Upper lobe of right lung (tissue), 1 donor: Measurements from ENCODE around the gene TMBIM1. TPM values are rescaled to one million over a fixed set of nuclear protein-coding genes. Genes with fewer than 3 reads are reported as not detected.
"Not testable (repeated sequence)": the region's sequence is repeated elsewhere in the genome, so short reads cannot be mapped to it uniquely, and the experiment has no call there.

Experiments used
- ATAC-seq: fragments of 200-7000 bp; cut with Tn5 transposase; one replicate; pipeline ENCODE4 v1.9.1; 2020; ENCODE audit warnings: mild to moderate bottlenecking, moderate library complexity
- DNase-seq: peaks from one replicate; pipeline ENCODE4 v3.0.0-alpha.2; 2020
- H3K27ac ChIP-seq: fragments of 200-600 bp; one replicate; pipeline ENCODE4 v1.8.0; 2022
- H3K27me3 ChIP-seq: fragments of 200-600 bp; one replicate; pipeline ENCODE4 v1.8.0; 2022; ENCODE audit warnings: mild to moderate bottlenecking
- H3K36me3 ChIP-seq: fragments of 200-600 bp; one replicate; pipeline ENCODE4 v1.8.0; 2022
- H3K4me1 ChIP-seq: fragments of 200-600 bp; one replicate; pipeline ENCODE4 v1.8.0; 2022
- H3K4me3 ChIP-seq: fragments of 200-600 bp; one replicate; pipeline ENCODE4 v1.8.0; 2022; ENCODE audit warnings: mild to moderate bottlenecking
- H3K9me3 ChIP-seq: fragments of 200-600 bp; one replicate; pipeline ENCODE4 v1.8.0; 2022
- intact Hi-C: fragments of 100-400 bp; cut with DNase I; formaldehyde crosslinking; loops from one replicate; pipeline ENCODE4 v1.11.0; 2022
- total RNA-seq: library from RNA; stranded (reverse); fragmentation: NEBNext Ultra II Directional; extraction: Animal tissue kit (Norgen Biotek cat#: 25700); gene quantifications from one replicate; pipeline ENCODE4 v1.2.1, GENCODE V29; 2021
- TF ChIP-seq, protein P1 (sequence below): fragments of 200-600 bp; IDR thresholded peaks from one replicate; pipeline ENCODE4 v1.8.0; 2022; ENCODE audit warnings: antibody characterized with exemption
- donor health status: DM: no; HTN: yes; CAD: no; lungs with severe emphysema.

Gene TMBIM1
- total RNA-seq, 1 donor from 2014 or later = 281 TPM

DNA sequence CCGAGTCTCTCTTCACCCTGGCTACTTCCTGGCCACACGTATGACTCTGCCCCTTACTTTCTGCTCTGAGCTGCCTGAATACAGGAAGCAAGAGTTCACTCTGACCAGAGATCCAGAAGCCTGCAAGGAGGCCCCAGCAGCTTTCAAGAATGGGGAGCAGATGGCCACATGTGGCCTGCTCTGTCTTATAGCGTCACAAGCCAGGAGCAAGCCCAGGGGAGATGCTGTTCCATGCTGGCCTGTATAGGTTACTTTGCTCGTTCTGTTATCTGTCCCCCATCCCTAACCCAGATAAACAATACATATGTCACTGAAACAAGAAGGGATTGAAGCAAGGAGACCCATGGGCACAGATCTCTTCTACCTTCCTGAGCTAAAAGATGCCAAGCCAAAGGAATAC is 17.7 kb downstream of the TMBIM1 start:
- Histone ChIP-seq H3K9me3 (no peaks in the 10 kb centered on the region), H3K27me3 (no peaks in the 10 kb centered on the region), H3K27ac (peak overlapping the region; percentile 24), H3K36me3 (peaks cover 61% of the 10 kb centered on the region), H3K4me1 (peaks cover 23% of the 10 kb centered on the region), H3K4me3 (no peak overlapping the region)
- DNase-seq = no peak
- intact Hi-C loops = no loop called here
- no peak for ATAC-seq
- TF ChIP-seq, protein P1, sequence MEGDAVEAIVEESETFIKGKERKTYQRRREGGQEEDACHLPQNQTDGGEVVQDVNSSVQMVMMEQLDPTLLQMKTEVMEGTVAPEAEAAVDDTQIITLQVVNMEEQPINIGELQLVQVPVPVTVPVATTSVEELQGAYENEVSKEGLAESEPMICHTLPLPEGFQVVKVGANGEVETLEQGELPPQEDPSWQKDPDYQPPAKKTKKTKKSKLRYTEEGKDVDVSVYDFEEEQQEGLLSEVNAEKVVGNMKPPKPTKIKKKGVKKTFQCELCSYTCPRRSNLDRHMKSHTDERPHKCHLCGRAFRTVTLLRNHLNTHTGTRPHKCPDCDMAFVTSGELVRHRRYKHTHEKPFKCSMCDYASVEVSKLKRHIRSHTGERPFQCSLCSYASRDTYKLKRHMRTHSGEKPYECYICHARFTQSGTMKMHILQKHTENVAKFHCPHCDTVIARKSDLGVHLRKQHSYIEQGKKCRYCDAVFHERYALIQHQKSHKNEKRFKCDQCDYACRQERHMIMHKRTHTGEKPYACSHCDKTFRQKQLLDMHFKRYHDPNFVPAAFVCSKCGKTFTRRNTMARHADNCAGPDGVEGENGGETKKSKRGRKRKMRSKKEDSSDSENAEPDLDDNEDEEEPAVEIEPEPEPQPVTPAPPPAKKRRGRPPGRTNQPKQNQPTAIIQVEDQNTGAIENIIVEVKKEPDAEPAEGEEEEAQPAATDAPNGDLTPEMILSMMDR = no peak

DNA sequence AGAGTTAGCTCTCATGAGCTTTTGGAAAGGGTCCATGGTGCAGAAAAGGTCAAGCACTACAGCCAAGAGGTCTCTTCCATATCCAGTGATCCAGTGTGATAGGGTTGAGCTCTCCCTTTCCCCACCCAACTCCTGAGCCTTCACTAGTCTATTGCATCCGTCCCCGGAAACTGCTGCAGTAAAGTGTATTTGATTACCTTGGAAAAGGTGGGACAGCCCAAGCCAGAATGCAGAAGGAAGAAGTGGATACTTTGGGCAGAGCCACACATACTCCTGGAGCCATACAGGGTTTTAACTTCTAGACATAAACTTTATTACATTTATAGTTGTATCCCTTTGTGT is 18.4 kb downstream of the TMBIM1 start:
- intact Hi-C loops = no loop called here
- no peak for ATAC-seq
- Histone ChIP-seq H3K4me1 (peaks cover 28% of the 10 kb centered on the region), H3K36me3 (peaks cover 54% of the 10 kb centered on the region), H3K27ac (peak overlapping the region; percentile 24), H3K27me3 (no peaks in the 10 kb centered on the region), H3K9me3 (no peaks in the 10 kb centered on the region), H3K4me3 (no peak overlapping the region)
- no peak for DNase-seq
- TF ChIP-seq, protein P1 = no peak

DNA sequence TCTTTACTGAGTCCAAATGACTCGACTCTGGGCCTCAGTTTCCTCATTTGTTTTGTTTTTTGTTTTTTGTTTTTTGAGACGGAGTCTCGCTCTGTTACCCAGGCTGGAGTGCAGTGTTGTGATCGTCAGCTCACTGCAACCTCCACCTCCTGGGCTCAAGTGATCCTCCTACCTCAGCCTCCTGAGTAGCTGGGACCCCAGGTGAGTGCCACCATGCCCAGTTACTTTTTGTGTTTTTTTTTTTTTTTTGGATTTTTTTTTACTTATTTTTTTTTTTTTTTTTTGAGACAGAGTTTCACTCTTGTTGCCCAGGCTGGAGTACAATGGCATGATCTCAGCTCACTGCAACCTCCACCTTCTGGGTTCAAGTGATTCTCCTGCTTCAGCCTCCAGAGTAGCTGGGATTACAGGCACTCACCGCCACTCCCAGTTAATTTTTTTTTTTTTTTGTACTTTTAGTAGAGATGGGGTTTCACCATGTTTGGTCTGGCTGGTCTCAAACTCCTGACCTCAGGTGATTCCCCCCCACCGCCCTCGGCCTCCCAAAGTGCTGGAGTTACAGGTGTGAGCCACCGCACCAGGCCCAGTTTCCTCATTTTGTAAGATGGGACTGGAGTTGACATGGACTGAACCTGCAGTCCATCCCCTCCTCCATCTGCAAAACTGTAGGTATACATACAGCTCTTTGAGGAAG is 18.9 kb downstream of the TMBIM1 start:
- intact Hi-C loops = not testable (repeated sequence)

DNA sequence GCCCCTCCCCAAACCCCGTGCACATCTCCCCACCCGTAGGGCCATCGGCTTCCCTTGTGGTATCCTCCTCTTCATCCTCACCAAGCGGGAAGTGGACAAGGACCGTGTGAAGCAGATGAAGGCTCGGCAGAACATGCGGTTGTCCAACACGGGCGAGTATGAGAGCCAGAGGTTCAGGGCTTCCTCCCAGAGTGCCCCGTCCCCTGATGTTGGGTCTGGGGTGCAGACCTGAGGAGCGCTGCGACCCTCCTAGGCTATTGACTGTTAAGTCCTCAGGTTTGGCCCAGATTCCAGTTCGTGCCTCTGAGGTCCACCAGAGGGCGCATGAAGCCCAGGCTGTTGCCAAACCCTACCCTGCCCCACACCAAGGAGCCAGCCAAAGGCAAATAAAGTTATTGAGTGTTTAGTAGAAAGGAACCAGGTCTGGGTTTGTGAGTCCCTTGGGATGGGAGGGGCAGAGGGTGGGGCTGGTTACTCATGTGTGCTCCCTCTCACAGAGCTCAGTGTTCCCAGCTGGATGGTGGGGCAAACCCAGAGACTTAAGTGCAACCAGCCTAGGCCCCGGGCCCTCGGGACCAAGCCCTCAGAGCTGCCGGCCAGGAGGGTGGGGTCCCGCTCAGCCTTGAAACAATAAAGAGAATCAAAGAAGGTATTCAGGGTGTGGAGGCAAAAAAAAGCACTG is 19.6 kb downstream of the TMBIM1 start:
- peaks cover 34% of the 10 kb centered on the region for H3K4me1 ChIP-seq
- TF ChIP-seq, protein P1 = peak; percentile 87
- H3K27ac ChIP-seq = peak overlapping the region; percentile 71
- no peak overlapping the region for H3K4me3 ChIP-seq
- ATAC-seq = peak; percentile 70
- intact Hi-C loops = no loop called here
- peak; percentile 89 for DNase-seq
- peaks cover 47% of the 10 kb centered on the region for H3K36me3 ChIP-seq
- no peaks in the 10 kb centered on the region for H3K27me3 ChIP-seq
- no peaks in the 10 kb centered on the region for H3K9me3 ChIP-seq

More for the DNA sequence above, 18.9 kb downstream of the TMBIM1 start:
- peaks cover 33% of the 10 kb centered on the region for H3K4me1 ChIP-seq
- not testable (repeated sequence) for ATAC-seq, H3K4me3 ChIP-seq, DNase-seq, H3K27me3 ChIP-seq, H3K9me3 ChIP-seq
- H3K36me3 ChIP-seq = peaks cover 49% of the 10 kb centered on the region
- H3K27ac ChIP-seq = peak overlapping the region; percentile 71

DNA sequence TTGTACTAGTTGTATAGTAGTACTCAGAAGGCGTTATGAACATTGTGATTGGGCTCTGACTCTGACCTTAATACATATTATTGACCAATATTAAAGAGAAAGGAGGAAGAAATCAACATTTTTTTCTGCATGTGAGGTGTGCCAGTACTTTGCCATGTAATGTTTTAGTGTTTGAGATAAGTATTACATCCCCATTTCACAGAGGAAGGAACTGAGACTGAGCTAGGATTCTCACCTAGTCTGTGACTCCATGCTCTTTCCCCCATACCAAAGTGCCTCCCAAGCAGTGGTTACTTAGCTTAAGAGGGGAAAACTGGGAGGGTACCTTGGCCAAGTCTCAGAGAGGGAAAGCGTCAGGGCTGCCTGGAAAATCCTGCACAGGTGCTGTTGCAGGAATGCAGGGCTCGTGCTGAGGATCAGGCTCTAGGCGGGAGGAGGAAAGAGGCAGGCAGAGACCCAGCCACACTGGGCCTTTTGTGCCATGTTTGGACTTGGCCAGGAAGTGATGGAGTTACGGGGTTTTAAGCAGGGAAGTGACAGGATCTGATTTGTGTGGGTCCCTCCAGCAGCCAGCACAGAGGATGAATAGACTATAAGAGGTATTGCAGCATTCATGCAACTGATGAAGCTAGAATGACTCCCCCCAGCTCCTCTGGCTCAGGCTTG is 20.3 kb downstream of the TMBIM1 start:
- H3K4me3 ChIP-seq = no peak overlapping the region
- no peaks in the 10 kb centered on the region for H3K27me3 ChIP-seq
- TF ChIP-seq, protein P1 = no peak
- H3K27ac ChIP-seq = peak overlapping the region; percentile 32
- H3K9me3 ChIP-seq = no peaks in the 10 kb centered on the region
- DNase-seq (no peak), ATAC-seq (no peak)
- peaks cover 34% of the 10 kb centered on the region for H3K4me1 ChIP-seq
- intact Hi-C loops = no loop called here
- H3K36me3 ChIP-seq = peaks cover 47% of the 10 kb centered on the region

DNA sequence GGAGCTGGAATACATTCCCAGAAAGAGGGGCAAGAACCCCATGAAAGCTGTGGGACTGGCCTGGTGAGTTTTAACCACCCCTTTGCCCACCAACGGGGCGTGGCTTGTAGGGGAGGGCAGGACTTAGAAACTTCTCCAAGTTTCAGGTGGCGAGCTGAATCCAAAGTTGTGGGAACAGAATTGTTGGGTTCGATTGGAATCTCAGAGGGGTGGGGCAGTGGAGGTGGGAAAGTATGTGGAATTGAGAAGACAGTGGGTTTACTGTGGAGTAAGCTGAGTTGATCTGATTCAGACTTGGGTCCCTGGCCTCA is 20.9 kb downstream of the TMBIM1 start:
- Histone ChIP-seq H3K4me1 (peaks cover 34% of the 10 kb centered on the region), H3K27me3 (no peaks in the 10 kb centered on the region), H3K9me3 (no peaks in the 10 kb centered on the region), H3K4me3 (peak overlapping the region; percentile 94), H3K36me3 (peaks cover 47% of the 10 kb centered on the region), H3K27ac (peak overlapping the region; percentile 77)
- no peak for DNase-seq
- ATAC-seq = no peak
- TF ChIP-seq, protein P1 = no peak
- intact Hi-C loops = no loop called here
